IMR-90 (cell line): ENCODE data around the gene REC114. TPM values are rescaled to one million over a fixed set of nuclear protein-coding genes. Genes with fewer than 3 reads are reported as not detected.

Experiments
- ATAC-seq: fragments of 200-7000 bp; cut with Tn5 transposase; 2 replicates; pipeline ENCODE4 v1.9.1; 2020; ENCODE audit warnings: low read depth, mild to moderate bottlenecking, moderate library complexity
- BruUV-seq: library from RNA; stranded (reverse); fragments of 400-500 nt; replicated peaks from 2 replicates; lab custom pipeline; 2021; lab: Mats Ljungman, UMichigan
- CTCF ChIA-PET: fragments of 300-600 bp; formaldehyde crosslinking; extraction: SDS; loops from one replicate; lab custom pipeline; 2021; ENCODE audit warnings: antibody characterized with exemption; lab: Yijun Ruan, JAX
- POLR2A ChIA-PET: fragments of 300-600 bp; sonication (Branson Sonifier 250); formaldehyde crosslinking; loops from one replicate; lab custom pipeline; 2022; ENCODE audit warnings: antibody characterized with exemption; ENCODE audit not compliant: unreplicated experiment; lab: Charles Lee
- DNase-seq: peaks from one replicate; pipeline ENCODE4 v3.0.0; 2013
- H2AFZ ChIP-seq: replicated peaks from 2 replicates; pipeline ENCODE3; 2013; ENCODE audit warnings: low read length, mild to moderate bottlenecking; ENCODE audit not compliant: poor library complexity
- H2AK5ac ChIP-seq: 2 replicates; pipeline ENCODE4 v1.6.1; 2013; ENCODE audit warnings: low read depth, low read length, inconsistent platforms
- H2AK9ac ChIP-seq: replicated peaks from 2 replicates; pipeline ENCODE3; 2013; ENCODE audit warnings: mild to moderate bottlenecking, low read depth, low read length, moderate library complexity; ENCODE audit not compliant: poor library complexity
- H2BK120ac ChIP-seq: 2 replicates; pipeline ENCODE4 v1.6.1; 2013; ENCODE audit warnings: low read depth, low read length, inconsistent platforms
- H2BK15ac ChIP-seq: 3 replicates; pipeline ENCODE4 v1.6.1; 2013; ENCODE audit warnings: low read depth, low read length, inconsistent platforms
- H2BK20ac ChIP-seq: 2 replicates; pipeline ENCODE4 v1.6.1; 2013; ENCODE audit warnings: low read depth, mild to moderate bottlenecking, inconsistent platforms, low read length, moderate library complexity
- H2BK5ac ChIP-seq: 2 replicates; pipeline ENCODE4 v1.6.1; 2013; ENCODE audit warnings: mild to moderate bottlenecking, low read depth, low read length, inconsistent platforms; ENCODE audit not compliant: poor library complexity, severe bottlenecking
- H3K14ac ChIP-seq: replicated peaks from 2 replicates; pipeline ENCODE4 v1.6.1; 2013; ENCODE audit warnings: low read depth, low read length, inconsistent platforms
- H3K18ac ChIP-seq: 2 replicates; pipeline ENCODE4 v1.6.1; 2013; ENCODE audit warnings: low read depth, low read length, control low read depth
- H3K23ac ChIP-seq: 2 replicates; pipeline ENCODE4 v1.6.1; 2013; ENCODE audit warnings: low read depth, low read length, inconsistent platforms
- H3K27ac ChIP-seq: 2 replicates; pipeline ENCODE4 v1.5.1; 2013; ENCODE audit warnings: mild to moderate bottlenecking, control low read depth, low read length; ENCODE audit not compliant: insufficient read depth
- H3K27me3 ChIP-seq: 2 replicates; pipeline ENCODE4 v1.6.1; 2013; ENCODE audit warnings: low read length; ENCODE audit not compliant: control insufficient read depth, insufficient read depth
- H3K36me3 ChIP-seq: 2 replicates; pipeline ENCODE4 v1.6.1; 2013; ENCODE audit warnings: low read length, mixed read lengths; ENCODE audit not compliant: control insufficient read depth, insufficient read depth
- H3K4ac ChIP-seq: 2 replicates; pipeline ENCODE4 v1.6.1; 2013; ENCODE audit warnings: low read depth, low read length, inconsistent platforms
- H3K4me1 ChIP-seq: 2 replicates; pipeline ENCODE4 v1.6.1; 2013; ENCODE audit warnings: low read length, mixed read lengths; ENCODE audit not compliant: control insufficient read depth, insufficient read depth
- H3K4me2 ChIP-seq: 2 replicates; pipeline ENCODE4 v1.6.1; 2013; ENCODE audit warnings: low read depth, mild to moderate bottlenecking, control low read depth, low read length, moderate library complexity
- H3K4me3 ChIP-seq: 2 replicates; pipeline ENCODE4 v1.5.1; 2013; ENCODE audit warnings: low read depth, mild to moderate bottlenecking, control low read depth, low read length, moderate library complexity; ENCODE audit not compliant: insufficient read depth
- H3K56ac ChIP-seq: 2 replicates; pipeline ENCODE4 v1.6.1; 2013; ENCODE audit warnings: low read length, inconsistent platforms; ENCODE audit not compliant: insufficient read depth; ENCODE audit errors: extremely low read depth
- H3K79me1 ChIP-seq, 2 experiments: 2 replicates each; pipeline ENCODE4 v1.6.1; 2013; ENCODE audit warnings: low read length in 2 of 2, inconsistent platforms in 1 of 2, low read depth in 1 of 2
- H3K9ac ChIP-seq: 2 replicates; pipeline ENCODE4 v1.6.1; 2013; ENCODE audit warnings: low read depth, low read length, control low read depth
- H3K9me1 ChIP-seq: 2 replicates; pipeline ENCODE4 v1.6.1; 2013; ENCODE audit warnings: low read length, inconsistent platforms; ENCODE audit not compliant: insufficient read depth
- H3K9me3 ChIP-seq: 2 replicates; pipeline ENCODE4 v1.6.1; 2013; ENCODE audit warnings: low read length; ENCODE audit not compliant: control insufficient read depth, insufficient read depth
- H4K20me1 ChIP-seq: 2 replicates; pipeline ENCODE4 v1.6.1; 2013; ENCODE audit warnings: low read length, inconsistent platforms; ENCODE audit not compliant: insufficient read depth
- H4K5ac ChIP-seq: 2 replicates; pipeline ENCODE4 v1.6.1; 2013; ENCODE audit warnings: mild to moderate bottlenecking, low read depth, low read length, control low read depth
- H4K8ac ChIP-seq, 2 experiments: 2 replicates each; pipeline ENCODE4 v1.6.1; 2013; ENCODE audit warnings: low read depth in 2 of 2, low read length in 2 of 2, control low read depth in 1 of 2, inconsistent platforms in 1 of 2
- H4K91ac ChIP-seq: 2 replicates; pipeline ENCODE4 v1.6.1; 2013; ENCODE audit warnings: low read depth, low read length, inconsistent platforms; ENCODE audit not compliant: insufficient read depth
- BHLHE40 ChIP-seq: fragments of 150-350 bp; IDR thresholded peaks from 2 replicates; pipeline ENCODE4 v1.6.1; 2016; ENCODE audit warnings: mild to moderate bottlenecking, low read depth, low read length
- MAZ ChIP-seq: IDR thresholded peaks from 2 replicates; pipeline ENCODE4 v1.6.1; 2012; ENCODE audit warnings: low read depth, mild to moderate bottlenecking, low read length, improper control_type of control experiment, moderate library complexity, borderline replicate concordance
- MXI1 ChIP-seq: IDR thresholded peaks from 2 replicates; pipeline ENCODE4 v1.6.1; 2012; ENCODE audit warnings: low read depth, mild to moderate bottlenecking, low read length, moderate library complexity, borderline replicate concordance
- RCOR1 ChIP-seq: IDR thresholded peaks from 2 replicates; pipeline ENCODE4 v1.6.1; 2012; ENCODE audit warnings: mild to moderate bottlenecking, low read length, improper control_type of control experiment; ENCODE audit not compliant: insufficient replicate concordance
- USF2 ChIP-seq: fragments of 150-350 bp; IDR thresholded peaks from 2 replicates; pipeline ENCODE4 v1.6.1; 2017; ENCODE audit warnings: mild to moderate bottlenecking, antibody characterized with exemption, low read length, low read depth
- WGBS, 2 experiments: methylation state at CpG; one replicate each; pipeline versions ENCODE4 v1.1.5 to v1.1.7; 2013; ENCODE audit warnings: missing lambda C conversion rate in 2 of 2; ENCODE audit not compliant: insufficient read length in 1 of 2; ENCODE audit errors: extremely low coverage in 2 of 2; 5-methylcytosine and 5-hydroxymethylcytosine counted together
- dilution Hi-C: fragments of 300-500 bp; cut with HindIII; formaldehyde crosslinking; loops from one replicate; pipeline ENCODE4 v1.14.3; 2018; ENCODE audit warnings: low sequenced_read_pairs; ENCODE audit not compliant: unreplicated experiment
- in situ Hi-C: fragments of 300-500 bp; cut with MboI; formaldehyde crosslinking; loops from 3 replicates; pipeline ENCODE4 v1.14.3; 2019; ENCODE audit warnings: low sequenced_read_pairs, inconsistent platforms, mixed read lengths
- intact Hi-C: fragments of 100-400 bp; cut with micrococcal nuclease; formaldehyde crosslinking; loops from 2 replicates; pipeline ENCODE4 v1.10.0; 2022
- polyA plus RNA-seq, 3 experiments: library from polyadenylated mRNA; depleted of rRNA; stranded (reverse); fragments of >200 nt; gene quantifications; 2 replicates each; pipeline ENCODE4 v1.2.3, GENCODE V29; 2012; ENCODE audit warnings: low replicate concordance in 1 of 3
- total RNA-seq: library from RNA; depleted of rRNA; stranded (reverse); fragments of >200 nt; gene quantifications from 2 replicates; pipeline ENCODE4 v1.2.3, GENCODE V29; 2012

The REC114 gene
- total and polyA plus RNA-seq, 2 of the 4 experiments (the other 2 are of a cell fraction): not detected

GRCh38 chr15:73495181-73495580 is 52.2 kb downstream of the REC114 start:
- Histone ChIP-seq H3K4ac (no peak overlapping the region), H3K56ac (no peak overlapping the region), H3K79me1 (no peaks in the 10 kb centered on the region), H2AK5ac (no peak overlapping the region), H3K18ac (no peak overlapping the region), H3K14ac (no peak overlapping the region), H3K9me3 (no peaks in the 10 kb centered on the region), H3K36me3 (no peaks in the 10 kb centered on the region), H2BK15ac (no peak overlapping the region), H4K20me1 (no peaks in the 10 kb centered on the region), H4K8ac (no peak overlapping the region), H3K27ac (no peak overlapping the region), H4K5ac (no peak overlapping the region), H3K4me3 (no peak overlapping the region), H3K27me3 (peaks cover 9% of the 10 kb centered on the region), H4K91ac (no peak overlapping the region), H3K4me1 (no peaks in the 10 kb centered on the region), H3K9me1 (no peaks in the 10 kb centered on the region), H2BK20ac (no peak overlapping the region), H2BK5ac (no peak overlapping the region), H2BK120ac (no peak overlapping the region), H3K9ac (no peak overlapping the region), H2AFZ (no peak overlapping the region), H2AK9ac (no peak overlapping the region), H3K4me2 (no peak overlapping the region; the same call in 1 of the 2 replicates), H3K23ac (no peak overlapping the region)
- ATAC-seq: no peak
- intact Hi-C loops (no loop called here), in situ Hi-C loops (no loop called here), dilution Hi-C loops (no loop called here)
- CTCF ChIA-PET: interaction anchor here (0.8 kb wide), 1 partner anchor 142 kb away, joined by 10 read pairs; no protein-coding TSS in a partner anchor
- DNase-seq: no peak
- POLR2A ChIA-PET: no interaction called here
- no CpG with 5 or more reads among the region's 3 CpGs for WGBS, 2 experiments
- TF ChIP-seq RCOR1: no peak
- no peak for TF ChIP-seq BHLHE40
- no peak for TF ChIP-seq MXI1
- no peak for TF ChIP-seq USF2
- no peak for TF ChIP-seq MAZ
- BruUV-seq: no TSS peak
